Heart right ventricle (tissue), 16 donors: ENCODE results near the gene DCAF8L2. TPM values are rescaled to one million over a fixed set of nuclear protein-coding genes. Genes with fewer than 3 reads are reported as not detected.

Experiments
- ATAC-seq, 8 donors: fragments of 200-7000 bp; cut with Tn5 transposase; one replicate each; pipeline ENCODE4 v1.9.1; 2020; ENCODE audit warnings: mild to moderate bottlenecking in 8 of 8, moderate library complexity in 8 of 8, moderate number of reproducible peaks in 1 of 8
- DNase-seq, 2 donors: peaks; one replicate each; pipeline ENCODE4 v3.0.0-alpha.2; 2020
- H3K27ac ChIP-seq, 10 donors: fragments of 200-600 bp; sonication (generic) in 2 of 10; one replicate each; pipeline versions ENCODE4 v1.5.0 to v1.8.0; 2020 to 2022; ENCODE audit warnings: mild to moderate bottlenecking in 3 of 10
- H3K27me3 ChIP-seq, 7 donors: fragments of 200-600 bp; one replicate each; pipeline ENCODE4 v1.8.0; 2021 to 2022; ENCODE audit warnings: mild to moderate bottlenecking in 2 of 7
- H3K36me3 ChIP-seq, 9 donors: fragments of 200-600 bp; sonication (generic) in 1 of 9; one replicate each; pipeline versions ENCODE4 v1.5.0 to v1.8.0; 2020 to 2022; ENCODE audit warnings: mild to moderate bottlenecking in 2 of 9
- H3K4me1 ChIP-seq, 9 donors: fragments of 200-600 bp; sonication (generic) in 1 of 9; one replicate each; pipeline versions ENCODE4 v1.5.0 to v1.8.0; 2020 to 2022; ENCODE audit warnings: mild to moderate bottlenecking in 4 of 9
- H3K4me3 ChIP-seq, 10 donors: fragments of 200-600 bp; sonication (generic) in 2 of 10; one replicate each; pipeline versions ENCODE4 v1.5.0 to v1.8.0; 2020 to 2022; ENCODE audit warnings: mild to moderate bottlenecking in 7 of 10, moderate library complexity in 2 of 10
- H3K9me3 ChIP-seq, 11 donors: fragments of 200-600 bp in 10 of 11; sonication (generic) in 2 of 11; one replicate each; pipeline versions ENCODE4 v1.5.0 to v1.8.0; 2013 to 2022; ENCODE audit warnings: mild to moderate bottlenecking in 2 of 11, control low read depth in 1 of 11, moderate library complexity in 1 of 11
- WGBS, 2 donors: extraction: QIAGEN DNeasy Blood & Tissue Kit; methylation state at CpG; one replicate each; pipeline ENCODE4 v1.1.7; 2013; ENCODE audit warnings: inconsistent platforms in 1 of 2; 5-methylcytosine and 5-hydroxymethylcytosine counted together
- intact Hi-C, 10 donors: fragments of 100-400 bp; cut with DNase I; formaldehyde crosslinking; loops; one replicate each; pipeline versions ENCODE4 v1.11.1 to v1.14.2; 2022
- polyA plus RNA-seq, 2 donors: library from polyadenylated mRNA; stranded (reverse); fragments of 200-250 nt; gene quantifications; one replicate each; pipeline ENCODE4 v1.2.3, GENCODE V29; 2013
- total RNA-seq, 10 donors: library from RNA; stranded (reverse); fragmentation: NEBNext Ultra II Directional in 3 of 10; extraction: Animal tissue kit (Norgen Biotek cat#: 25700) in 3 of 10; gene quantifications; one replicate each; pipeline versions ENCODE4 v1.2.1 to v1.2.4, GENCODE V29; 2021 to 2023
- TF ChIP-seq, protein P1 (sequence below), 9 donors: fragments of 200-600 bp; sonication (generic) in 2 of 9; IDR thresholded peaks; one replicate each; pipeline versions ENCODE4 v1.5.0 to v1.8.0; 2021 to 2022; ENCODE audit warnings: antibody characterized with exemption in 9 of 9, mild to moderate bottlenecking in 5 of 9, moderate library complexity in 1 of 9
- donor health status: Arrhythmogenic right ventricular cardiomyopathy.
- donor health status: ischemic (EF 13 %, LVEDD 7.1; RV severe dilation, severe dysfunction).
- donor health status: healthy with polysubstance abuse.
- donor health status: DM: no; HTN: yes; CAD: no.
- donor health status: DM: no; HTN: no; CAD: no.
- donor health status: ischemic (EF 25% LVEDD 6.9; RV normal size, moderate dysfunction).
- donor health status: ischemic (EF 25% LVEDD 5.7; RV mildly dilated, moderate dysfunction).
- donor health status: healthy.
- donor health status: DM: yes; HTN: yes; CAD: no.
- donor health status: Ischemic cardiomyopathy.
- donor health status: ischemic (EF 35%, LVEDD 5.7; RV mildly dilated, moderate dysfunction).
- donor health status: nonischemic (EF 11% LVEDD 7.7; RV severe dilation, severe dysfunction).
- donor health status: DM: yes; HTN: yes; CAD: no.
- donor health status: PGD.
- donor health status: ischemic (EF 29% LVEDD 5.4; RV normal size, mild dysfunction).
- donor health status: nonischemic (EF 23%, LVEDD 6.1; RV moderate dilation, normal function).

DCAF8L2 gene
- total and polyA plus RNA-seq, 12 donors: not detected

DNA sequence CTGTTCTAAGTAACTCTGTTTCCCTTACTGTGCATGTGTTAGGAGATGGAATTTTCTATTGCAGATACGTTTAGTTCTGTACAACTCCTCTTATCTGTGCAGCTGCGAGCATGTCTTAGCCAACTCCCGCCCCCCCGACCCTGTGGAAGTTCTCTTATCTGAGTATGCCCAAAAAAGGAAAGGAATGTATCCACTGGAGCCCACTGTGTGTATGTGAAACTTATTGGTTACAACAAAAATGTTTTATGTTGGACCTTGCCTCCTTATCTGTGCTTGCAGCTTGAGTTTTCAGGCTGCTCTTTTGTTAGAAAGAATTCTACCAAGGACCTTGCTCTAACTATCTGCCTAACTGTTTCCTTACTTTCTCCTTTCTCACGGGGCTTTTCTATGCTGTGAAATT, 24.2 kb upstream of the DCAF8L2 start:
- DNase-seq (peak in 1 of 2 donors; percentile 4), ATAC-seq (peak in 6 of 8 donors; percentile 21 to 74 (median 52))
- WGBS, 2 donors: 5 to 13% methylated on average over 5 of the region's 5 CpGs

DNA sequence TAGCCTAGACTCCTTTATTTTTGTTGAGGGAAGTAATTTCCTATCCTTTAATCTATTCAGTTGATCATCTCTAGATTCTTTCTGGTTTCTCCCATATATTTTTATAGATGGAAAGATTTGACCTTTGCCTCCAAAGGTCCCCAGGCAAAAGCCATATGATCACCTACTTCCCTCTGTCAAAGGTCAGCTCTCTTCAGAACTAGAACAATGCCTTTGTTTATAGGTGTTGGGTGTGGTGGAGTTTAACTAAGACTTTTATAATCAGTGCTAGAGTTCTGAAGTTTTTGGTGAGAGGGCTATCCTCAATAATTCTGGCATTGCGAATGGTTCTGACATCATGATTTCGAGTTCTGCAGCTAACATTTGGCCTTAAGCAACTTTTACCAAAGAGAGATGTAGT, 19.0 kb upstream of the DCAF8L2 start:
- H3K4me3 ChIP-seq: no peak overlapping the region
- WGBS, 2 donors: 91 to 95% methylated on average over 2 of the region's 2 CpGs
- no peaks in the 10 kb centered on the region for H3K36me3 ChIP-seq
- intact Hi-C loops: no loop called here
- H3K27ac ChIP-seq: no peak overlapping the region
- TF ChIP-seq, protein P1, sequence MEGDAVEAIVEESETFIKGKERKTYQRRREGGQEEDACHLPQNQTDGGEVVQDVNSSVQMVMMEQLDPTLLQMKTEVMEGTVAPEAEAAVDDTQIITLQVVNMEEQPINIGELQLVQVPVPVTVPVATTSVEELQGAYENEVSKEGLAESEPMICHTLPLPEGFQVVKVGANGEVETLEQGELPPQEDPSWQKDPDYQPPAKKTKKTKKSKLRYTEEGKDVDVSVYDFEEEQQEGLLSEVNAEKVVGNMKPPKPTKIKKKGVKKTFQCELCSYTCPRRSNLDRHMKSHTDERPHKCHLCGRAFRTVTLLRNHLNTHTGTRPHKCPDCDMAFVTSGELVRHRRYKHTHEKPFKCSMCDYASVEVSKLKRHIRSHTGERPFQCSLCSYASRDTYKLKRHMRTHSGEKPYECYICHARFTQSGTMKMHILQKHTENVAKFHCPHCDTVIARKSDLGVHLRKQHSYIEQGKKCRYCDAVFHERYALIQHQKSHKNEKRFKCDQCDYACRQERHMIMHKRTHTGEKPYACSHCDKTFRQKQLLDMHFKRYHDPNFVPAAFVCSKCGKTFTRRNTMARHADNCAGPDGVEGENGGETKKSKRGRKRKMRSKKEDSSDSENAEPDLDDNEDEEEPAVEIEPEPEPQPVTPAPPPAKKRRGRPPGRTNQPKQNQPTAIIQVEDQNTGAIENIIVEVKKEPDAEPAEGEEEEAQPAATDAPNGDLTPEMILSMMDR (IDR thresholded peaks at IDR 0.05): no peak
- H3K4me1 ChIP-seq: peaks cover 0 to 9% (median 0%) of the 10 kb centered on the region in 9 donors
- DNase-seq (no peak), ATAC-seq (no peak)
- no peaks in the 10 kb centered on the region for H3K9me3 ChIP-seq
- H3K27me3 ChIP-seq: no peaks in the 10 kb centered on the region

More for the DNA sequence above, 24.2 kb upstream of the DCAF8L2 start:
- H3K4me1 ChIP-seq: peaks cover 0 to 9% (median 0%) of the 10 kb centered on the region in 9 donors
- no peak overlapping the region for H3K27ac ChIP-seq
- no peak overlapping the region for H3K4me3 ChIP-seq
- intact Hi-C loops: no loop called here
- TF ChIP-seq, protein P1 (IDR thresholded peaks at IDR 0.05): no peak
- H3K9me3 ChIP-seq: peaks cover 0 to 3% (median 0%) of the 10 kb centered on the region in 11 donors
- no peaks in the 10 kb centered on the region for H3K27me3 ChIP-seq
- no peaks in the 10 kb centered on the region for H3K36me3 ChIP-seq

DNA sequence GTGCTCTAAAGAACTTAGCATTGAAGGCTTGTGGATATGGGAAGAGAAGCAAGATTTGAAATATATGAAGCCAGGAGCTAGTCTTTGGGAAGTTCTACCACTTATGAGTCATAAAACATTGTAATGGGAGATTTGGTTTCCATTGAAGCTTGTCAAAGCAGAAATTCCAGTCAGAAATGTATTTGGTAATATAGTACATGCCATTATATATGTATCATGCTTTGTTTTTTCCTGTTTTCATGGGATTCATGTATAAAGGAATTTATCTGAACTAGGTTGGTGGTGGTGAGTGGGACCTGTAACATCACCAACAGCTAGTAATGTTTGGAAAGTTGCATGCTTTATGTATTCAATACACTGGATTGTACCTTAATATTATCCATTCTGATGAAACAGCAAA, 14.6 kb upstream of the DCAF8L2 start:
- H3K27ac ChIP-seq: no peak overlapping the region
- no peaks in the 10 kb centered on the region for H3K4me1 ChIP-seq
- TF ChIP-seq, protein P1 (IDR thresholded peaks at IDR 0.05): no peak
- no peaks in the 10 kb centered on the region for H3K27me3 ChIP-seq
- ATAC-seq (no peak), DNase-seq (no peak)
- no peak overlapping the region for H3K4me3 ChIP-seq
- intact Hi-C loops: no loop called here
- H3K36me3 ChIP-seq: no peaks in the 10 kb centered on the region
- no peaks in the 10 kb centered on the region for H3K9me3 ChIP-seq

DNA sequence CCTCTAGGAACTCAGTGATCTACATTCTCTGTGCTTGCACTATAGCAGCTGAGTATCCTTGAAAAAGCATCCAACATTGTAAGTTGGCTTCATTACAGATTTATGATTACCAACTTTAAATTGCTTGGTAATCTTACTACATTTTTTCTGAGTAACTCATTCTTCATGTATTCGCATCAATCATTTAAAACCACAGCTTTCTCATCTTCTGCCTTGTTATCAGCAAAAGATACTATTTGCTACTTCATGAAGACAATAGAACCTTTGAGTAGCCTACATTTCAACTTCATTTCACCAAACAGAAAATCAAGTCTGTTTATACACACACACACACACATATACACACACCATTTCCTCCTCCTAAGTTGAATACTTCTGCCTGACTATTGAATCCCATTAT, 6.2 kb upstream of the DCAF8L2 start:
- TF ChIP-seq, protein P1 (IDR thresholded peaks at IDR 0.05): no peak
- H3K9me3 ChIP-seq: no peaks in the 10 kb centered on the region
- ATAC-seq (no peak), DNase-seq (no peak)
- no peak overlapping the region for H3K4me3 ChIP-seq
- no peaks in the 10 kb centered on the region for H3K27me3 ChIP-seq
- intact Hi-C loops: no loop called here
- H3K36me3 ChIP-seq: no peaks in the 10 kb centered on the region
- H3K27ac ChIP-seq: no peak overlapping the region
- H3K4me1 ChIP-seq: no peaks in the 10 kb centered on the region
- 88 to 92% methylated on average over 1 of the region's 1 CpG for WGBS, 2 donors
